PFSK-1 (cell line): ENCODE measurements around the gene SLC2A1.

Experiments used
- FOXP2 ChIP-seq: optimal IDR thresholded peaks from 2 replicates; pipeline ENCODE3; 2011; ENCODE audit warnings: borderline replicate concordance, control low read depth, inconsistent platforms; ENCODE audit not compliant: insufficient read depth; ENCODE audit errors: extremely low read length, extremely low read depth
- POLR2AphosphoS5 ChIP-seq: IDR thresholded peaks from 2 replicates; pipeline ENCODE4 v1.6.1; 2012; ENCODE audit warnings: low read depth, mild to moderate bottlenecking, control low read depth, low read length, moderate library complexity
- REST ChIP-seq, 2 experiments: IDR thresholded peaks; 2 replicates each; pipeline versions ENCODE4 v1.6.1 to v1.8.0; 2011 to 2012; ENCODE audit warnings: low read depth in 2 of 2, low read length in 2 of 2, control low read depth in 1 of 2, inconsistent platforms in 1 of 2, mild to moderate bottlenecking in 1 of 2, moderate library complexity in 1 of 2; ENCODE audit not compliant: insufficient read depth in 1 of 2
- SIN3A ChIP-seq: IDR thresholded peaks from 2 replicates; pipeline ENCODE4 v1.6.1; 2012; ENCODE audit warnings: mild to moderate bottlenecking, low read length, moderate library complexity, borderline replicate concordance; ENCODE audit not compliant: insufficient read depth
- TAF1 ChIP-seq: IDR thresholded peaks from 2 replicates; pipeline ENCODE4 v1.6.1; 2012; ENCODE audit warnings: low read length, control low read depth, borderline replicate concordance; ENCODE audit not compliant: insufficient read depth

The SLC2A1 gene

GRCh38 chr1:42966688-42967612 is 8.3 kb upstream of the SLC2A1 start:
- TF ChIP-seq FOXP2 (no peak), REST (IDR thresholded peaks at IDR 0.05; ENCODE audit: insufficient read depth in 1 of 2, low read depth in 2 of 2, low read length in 2 of 2) (no peak), TAF1 (no peak), SIN3A (no peak), POLR2AphosphoS5 (no peak)

- TF ChIP-seq POLR2AphosphoS5 (no peak), TAF1 (no peak)
These were observed 6.7 kb upstream of the SLC2A1 start for GRCh38 chr1:42965378-42965777.

GRCh38 chr1:42964044-42964812 is 5.6 kb upstream of the SLC2A1 start:
- TF ChIP-seq POLR2AphosphoS5 (no peak), REST (IDR thresholded peaks at IDR 0.05; ENCODE audit: insufficient read depth in 1 of 2, low read depth in 2 of 2, low read length in 2 of 2) (no peak), FOXP2 (no peak), TAF1 (no peak), SIN3A (no peak)

GRCh38 chr1:42963378-42964043 is 4.8 kb upstream of the SLC2A1 start:
- TF ChIP-seq SIN3A (no peak), POLR2AphosphoS5 (no peak), TAF1 (no peak), FOXP2 (no peak)

- TF ChIP-seq TAF1 (no peak), POLR2AphosphoS5 (no peak), FOXP2 (no peak), SIN3A (no peak)
These were observed 4.1 kb upstream of the SLC2A1 start for GRCh38 chr1:42962641-42963377.

GRCh38 chr1:42961312-42962091 is 2.8 kb upstream of the SLC2A1 start:
- no peak for TF ChIP-seq TAF1
- no peak for TF ChIP-seq SIN3A
- no peak for TF ChIP-seq REST (IDR thresholded peaks at IDR 0.05; ENCODE audit: insufficient read depth in 1 of 2, low read depth in 2 of 2, low read length in 2 of 2)
- no peak for TF ChIP-seq FOXP2
- no peak for TF ChIP-seq POLR2AphosphoS5
